HG03457 (cell line): ENCODE data around the gene APOBEC3H.

Source experiments
- ATAC-seq: cut with Tn5 transposase; IDR thresholded peaks from one replicate; pipeline ENCODE4 v1.9.1; 2021; ENCODE audit warnings: moderate number of reproducible peaks; ENCODE audit not compliant: unreplicated experiment

Gene APOBEC3H

GRCh38 chr22:39080052-39080762 is 16.8 kb upstream of the APOBEC3H start:
- no peak for ATAC-seq

- no peak for ATAC-seq
These were observed 16.0 kb upstream of the APOBEC3H start for GRCh38 chr22:39081016-39081415.

GRCh38 chr22:39081598-39081997 is 15.4 kb upstream of the APOBEC3H start:
- ATAC-seq: no peak

GRCh38 chr22:39083212-39084165 is 13.6 kb upstream of the APOBEC3H start:
- no peak for ATAC-seq

- no peak for ATAC-seq
These were observed 12.4 kb upstream of the APOBEC3H start for GRCh38 chr22:39084666-39085065.

GRCh38 chr22:39087098-39087497 is 9.9 kb upstream of the APOBEC3H start:
- no peak for ATAC-seq

- ATAC-seq: no peak
These were observed 9.0 kb upstream of the APOBEC3H start for GRCh38 chr22:39087881-39088684.

GRCh38 chr22:39088685-39089032 is 8.4 kb upstream of the APOBEC3H start:
- ATAC-seq: no peak

GRCh38 chr22:39089928-39090327 is 7.1 kb upstream of the APOBEC3H start:
- no peak for ATAC-seq

GRCh38 chr22:39090426-39091064 is 6.5 kb upstream of the APOBEC3H start:
- no peak for ATAC-seq

- ATAC-seq: no peak
These were observed 5.6 kb upstream of the APOBEC3H start for GRCh38 chr22:39091126-39092081.

GRCh38 chr22:39092111-39092862 is 4.8 kb upstream of the APOBEC3H start:
- ATAC-seq: no peak

- no peak for ATAC-seq
These were observed 2.2 kb upstream of the APOBEC3H start for GRCh38 chr22:39094717-39095389.

- no peak for ATAC-seq
These were observed 1.1 kb upstream of the APOBEC3H start for GRCh38 chr22:39095971-39096370.

GRCh38 chr22:39098026-39098425 is 982 bp downstream of the APOBEC3H start:
- no peak for ATAC-seq

GRCh38 chr22:39098576-39098975 is 1.5 kb downstream of the APOBEC3H start:
- no peak for ATAC-seq

GRCh38 chr22:39101226-39101625 is 4.2 kb downstream of the APOBEC3H start:
- ATAC-seq: no peak

GRCh38 chr22:39103431-39103830 is 6.4 kb downstream of the APOBEC3H start:
- no peak for ATAC-seq
